Astrocyte (in vitro differentiated cells and primary cell): Measurements from ENCODE around the gene CRADD. TPM values are rescaled to one million over a fixed set of nuclear protein-coding genes. Genes with fewer than 3 reads are reported as not detected.

Experiments used
- DNase-seq: peaks from one replicate; pipeline ENCODE4 v3.0.0-alpha.2; 2010; ENCODE audit warnings: low read depth
- FAIRE-seq: peaks from 2 replicates; lab custom pipeline; 2011; peaks lifted over from hg19 to GRCh38; lab: Jason Lieb, UNC
- H2AFZ ChIP-seq: 2 replicates; pipeline ENCODE4 v1.6.0; 2012; ENCODE audit warnings: low read depth, low read length, inconsistent platforms
- H3K27ac ChIP-seq: 2 replicates; pipeline ENCODE4 v1.5.1; 2011; ENCODE audit warnings: low read depth, low read length, inconsistent platforms
- H3K27me3 ChIP-seq: 2 replicates; pipeline ENCODE4 v1.6.0; 2011; ENCODE audit warnings: low read length, inconsistent platforms; ENCODE audit not compliant: insufficient read depth
- H3K36me3 ChIP-seq: 2 replicates; pipeline ENCODE4 v1.5.1; 2011; ENCODE audit warnings: low read length, inconsistent platforms; ENCODE audit not compliant: insufficient read depth
- H3K4me1 ChIP-seq: 2 replicates; pipeline ENCODE4 v1.5.1; 2011; ENCODE audit warnings: low read length, inconsistent platforms; ENCODE audit not compliant: insufficient read depth
- H3K4me2 ChIP-seq: 2 replicates; pipeline ENCODE4 v1.6.0; 2012; ENCODE audit warnings: low read length, inconsistent platforms
- H3K4me3 ChIP-seq: 2 replicates; pipeline ENCODE4 v1.5.1; 2011; ENCODE audit warnings: low read depth, mild to moderate bottlenecking, low read length, inconsistent platforms; ENCODE audit not compliant: insufficient read depth
- H3K79me2 ChIP-seq: 2 replicates; pipeline ENCODE4 v1.6.0; 2012; ENCODE audit warnings: mild to moderate bottlenecking, low read length, inconsistent platforms; ENCODE audit not compliant: insufficient read depth
- H3K9ac ChIP-seq: 2 replicates; pipeline ENCODE4 v1.6.0; 2012; ENCODE audit warnings: mild to moderate bottlenecking, low read length, inconsistent platforms
- H3K9me3 ChIP-seq: 2 replicates; pipeline ENCODE4 v1.5.1; 2012; ENCODE audit warnings: low read depth, mild to moderate bottlenecking, low read length, inconsistent platforms; ENCODE audit not compliant: insufficient read depth
- H4K20me1 ChIP-seq: 2 replicates; pipeline ENCODE4 v1.6.0; 2012; ENCODE audit warnings: low read length, inconsistent platforms; ENCODE audit not compliant: insufficient read depth
- H3K27ac Mint-ChIP-seq: one replicate; pipeline ENCODE4 v1.8.0; 2021; ENCODE audit warnings: mild to moderate bottlenecking, mixed read lengths; ENCODE audit not compliant: unreplicated experiment
- H3K27me3 Mint-ChIP-seq: one replicate; pipeline ENCODE4 v1.8.0; 2021; ENCODE audit warnings: low read depth, mixed read lengths; ENCODE audit not compliant: unreplicated experiment
- H3K36me3 Mint-ChIP-seq: one replicate; pipeline ENCODE4 v1.8.0; 2021; ENCODE audit warnings: low read depth, mixed read lengths; ENCODE audit not compliant: unreplicated experiment
- H3K4me1 Mint-ChIP-seq: one replicate; pipeline ENCODE4 v1.8.0; 2021; ENCODE audit warnings: low read depth, mixed read lengths; ENCODE audit not compliant: unreplicated experiment
- H3K4me3 Mint-ChIP-seq: one replicate; pipeline ENCODE4 v1.8.0; 2021; ENCODE audit warnings: mild to moderate bottlenecking, moderate library complexity, mixed read lengths; ENCODE audit not compliant: unreplicated experiment
- H3K9me3 Mint-ChIP-seq: one replicate; pipeline ENCODE4 v1.8.0; 2021; ENCODE audit warnings: mild to moderate bottlenecking, mixed read lengths; ENCODE audit not compliant: unreplicated experiment
- CTCF ChIP-seq: IDR thresholded peaks from 2 replicates; pipeline ENCODE4 v1.5.1; 2011; ENCODE audit warnings: low read depth, mild to moderate bottlenecking, inconsistent platforms, low read length, moderate library complexity; ENCODE audit not compliant: insufficient read depth
- EZH2 ChIP-seq: IDR thresholded peaks from 2 replicates; pipeline ENCODE4 v1.6.1; 2012; ENCODE audit warnings: mild to moderate bottlenecking, low read length, inconsistent platforms; ENCODE audit not compliant: insufficient read depth
- total RNA-seq: library from RNA; stranded (reverse); gene quantifications from 2 replicates; pipeline ENCODE4 v1.2.1, GENCODE V29; 2021

The CRADD gene
- total RNA-seq, 1 donor from 2014 or later, result 8.8 TPM

DNA sequence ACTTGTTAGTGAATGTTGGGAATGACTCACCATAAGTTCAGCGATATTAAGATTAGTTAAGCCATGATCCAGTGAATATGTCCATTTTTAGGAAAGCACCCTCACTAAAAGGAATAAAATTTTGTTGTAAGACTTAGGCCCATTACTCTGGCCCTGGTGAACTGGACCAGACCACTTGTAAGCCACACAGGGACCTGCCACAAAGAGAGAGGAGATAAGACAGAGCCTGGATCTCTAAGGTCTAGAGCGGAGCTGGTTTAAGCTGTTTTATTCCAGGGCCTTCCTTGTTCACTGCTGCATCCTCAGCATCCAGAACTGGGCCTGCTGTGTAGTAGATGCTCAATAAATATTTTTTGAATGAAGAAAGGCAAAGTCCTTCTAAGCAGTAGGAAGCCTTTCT, 79.1 kb downstream of the CRADD start:
- Histone ChIP-seq H3K4me3 (no peak overlapping the region), H3K9me3 (peaks cover 6% of the 10 kb centered on the region), H3K9ac (no peak overlapping the region), H3K4me2 (no peak overlapping the region), H3K4me1 (peaks cover 5% of the 10 kb centered on the region), H3K27ac (no peak overlapping the region), H3K27me3 (no peaks in the 10 kb centered on the region), H2AFZ (no peak overlapping the region), H3K36me3 (no peaks in the 10 kb centered on the region), H3K79me2 (no peaks in the 10 kb centered on the region), H4K20me1 (no peaks in the 10 kb centered on the region)
- TF ChIP-seq EZH2 (no peak), CTCF (no peak)
- no peak for FAIRE-seq
- Mint-ChIP-seq H3K4me3 (no peak overlapping the region), H3K36me3 (no peaks in the 10 kb centered on the region), H3K27me3 (peaks cover 3% of the 10 kb centered on the region), H3K9me3 (peaks cover 12% of the 10 kb centered on the region), H3K27ac (no peak overlapping the region), H3K4me1 (no peaks in the 10 kb centered on the region)
- no peak for DNase-seq

- H3K27ac Mint-ChIP-seq, result no peak overlapping the region
- H3K4me2 ChIP-seq, result no peak overlapping the region
- no peak for DNase-seq
- no peak overlapping the region for H2AFZ ChIP-seq
- no peak overlapping the region for H3K4me3 ChIP-seq
- H4K20me1 ChIP-seq, result no peaks in the 10 kb centered on the region
- peaks cover 3% of the 10 kb centered on the region for H3K9me3 ChIP-seq
- no peak for FAIRE-seq
- TF ChIP-seq CTCF, result no peak
- no peak for TF ChIP-seq EZH2
- no peaks in the 10 kb centered on the region for H3K27me3 ChIP-seq
- peaks cover 10% of the 10 kb centered on the region for H3K9me3 Mint-ChIP-seq
- no peak overlapping the region for H3K9ac ChIP-seq
- no peak overlapping the region for H3K4me3 Mint-ChIP-seq
- H3K36me3 Mint-ChIP-seq, result no peaks in the 10 kb centered on the region
- no peaks in the 10 kb centered on the region for H3K36me3 ChIP-seq
- no peaks in the 10 kb centered on the region for H3K79me2 ChIP-seq
- peaks cover 2% of the 10 kb centered on the region for H3K4me1 ChIP-seq
- peaks cover 6% of the 10 kb centered on the region for H3K4me1 Mint-ChIP-seq
- peaks cover 4% of the 10 kb centered on the region for H3K27me3 Mint-ChIP-seq
- H3K27ac ChIP-seq, result no peak overlapping the region
Measured at GRCh38 chr12:93757792-93758694, 80.9 kb downstream of the CRADD start.
